OCI-LY1 (cell line): ENCODE measurements around the gene EWSR1.

Experiments used
- H2AFZ ChIP-seq: fragments of 200-600 bp; sonication (generic), shearing (Covaris generic); 2 replicates; pipeline ENCODE4 v1.6.0; 2014; ENCODE audit warnings: antibody characterized with exemption, mild to moderate bottlenecking, low read length
- H3F3A ChIP-seq: fragments of 200-600 bp; sonication (generic), shearing (Covaris generic); 2 replicates; pipeline ENCODE4 v1.6.0; 2014; ENCODE audit warnings: mild to moderate bottlenecking, antibody characterized with exemption, low read length, moderate library complexity; ENCODE audit not compliant: insufficient read depth
- H3K27ac ChIP-seq: fragments of 200-600 bp; sonication (generic); 2 replicates; pipeline ENCODE4 v1.5.1; 2014; ENCODE audit warnings: low read length, mixed run types, mild to moderate bottlenecking, low read depth; ENCODE audit not compliant: poor library complexity, severe bottlenecking
- H3K27me3 ChIP-seq: fragments of 200-600 bp; sonication (generic); 2 replicates; pipeline ENCODE4 v1.6.0; 2014; ENCODE audit warnings: antibody characterized with exemption, mild to moderate bottlenecking, low read length, moderate library complexity; ENCODE audit not compliant: insufficient read depth
- H3K36me3 ChIP-seq: fragments of 200-600 bp; sonication (generic); 2 replicates; pipeline ENCODE4 v1.6.1; 2014; ENCODE audit warnings: mild to moderate bottlenecking, antibody characterized with exemption, low read length, moderate library complexity, mixed read lengths; ENCODE audit not compliant: insufficient read depth
- H3K4me1 ChIP-seq: fragments of 200-600 bp; sonication (generic); 2 replicates; pipeline ENCODE4 v1.5.1; 2014; ENCODE audit warnings: mild to moderate bottlenecking, low read length, moderate library complexity; ENCODE audit not compliant: insufficient read depth, severe bottlenecking
- H3K4me2 ChIP-seq: fragments of 200-600 bp; sonication (generic), shearing (Covaris generic); 2 replicates; pipeline ENCODE4 v1.6.1; 2014; ENCODE audit warnings: low read length
- H3K4me3 ChIP-seq: fragments of 200-600 bp; sonication (generic); 2 replicates; pipeline ENCODE4 v1.5.1; 2014; ENCODE audit warnings: low read length, low read depth, mild to moderate bottlenecking, mixed read lengths; ENCODE audit not compliant: poor library complexity, severe bottlenecking
- H3K79me2 ChIP-seq: fragments of 200-600 bp; shearing (Covaris generic); 2 replicates; pipeline ENCODE4 v1.6.1; 2016; ENCODE audit warnings: mixed run types, low read length, mixed read lengths; ENCODE audit not compliant: insufficient read depth
- H3K9ac ChIP-seq: fragments of 200-600 bp; sonication (generic), shearing (Covaris generic); 2 replicates; pipeline ENCODE4 v1.6.1; 2014; ENCODE audit warnings: mild to moderate bottlenecking, low read length, mixed read lengths
- H3K9me2 ChIP-seq: fragments of 200-600 bp; sonication (generic), shearing (Covaris generic); 2 replicates; pipeline ENCODE4 v1.6.1; 2014; ENCODE audit warnings: low read depth, mild to moderate bottlenecking, low read length, mixed read lengths
- H3K9me3 ChIP-seq: fragments of 200-600 bp; shearing (Covaris generic); 2 replicates; pipeline ENCODE4 v1.6.1; 2014; ENCODE audit warnings: low read length, mixed read lengths
- H4K20me1 ChIP-seq: fragments of 200-600 bp; sonication (generic), shearing (Covaris generic); 2 replicates; pipeline ENCODE4 v1.6.0; 2016; ENCODE audit warnings: mild to moderate bottlenecking, low read length; ENCODE audit not compliant: insufficient read depth
- EZH2 ChIP-seq: fragments of 200-600 bp; sonication (generic), shearing (Covaris generic); IDR thresholded peaks from 2 replicates; pipeline ENCODE4 v1.8.0; 2017; ENCODE audit warnings: borderline replicate concordance, mixed run types, mild to moderate bottlenecking, antibody characterized with exemption, low read length, moderate library complexity, mixed read lengths
- TF ChIP-seq, protein P1 (sequence below): fragments of 200-600 bp; sonication (generic), shearing (Covaris generic); IDR thresholded peaks from 2 replicates; pipeline ENCODE4 v1.5.1; 2017; ENCODE audit warnings: mild to moderate bottlenecking, antibody characterized with exemption, low read length, moderate library complexity, mixed read lengths

EWSR1 gene

DNA sequence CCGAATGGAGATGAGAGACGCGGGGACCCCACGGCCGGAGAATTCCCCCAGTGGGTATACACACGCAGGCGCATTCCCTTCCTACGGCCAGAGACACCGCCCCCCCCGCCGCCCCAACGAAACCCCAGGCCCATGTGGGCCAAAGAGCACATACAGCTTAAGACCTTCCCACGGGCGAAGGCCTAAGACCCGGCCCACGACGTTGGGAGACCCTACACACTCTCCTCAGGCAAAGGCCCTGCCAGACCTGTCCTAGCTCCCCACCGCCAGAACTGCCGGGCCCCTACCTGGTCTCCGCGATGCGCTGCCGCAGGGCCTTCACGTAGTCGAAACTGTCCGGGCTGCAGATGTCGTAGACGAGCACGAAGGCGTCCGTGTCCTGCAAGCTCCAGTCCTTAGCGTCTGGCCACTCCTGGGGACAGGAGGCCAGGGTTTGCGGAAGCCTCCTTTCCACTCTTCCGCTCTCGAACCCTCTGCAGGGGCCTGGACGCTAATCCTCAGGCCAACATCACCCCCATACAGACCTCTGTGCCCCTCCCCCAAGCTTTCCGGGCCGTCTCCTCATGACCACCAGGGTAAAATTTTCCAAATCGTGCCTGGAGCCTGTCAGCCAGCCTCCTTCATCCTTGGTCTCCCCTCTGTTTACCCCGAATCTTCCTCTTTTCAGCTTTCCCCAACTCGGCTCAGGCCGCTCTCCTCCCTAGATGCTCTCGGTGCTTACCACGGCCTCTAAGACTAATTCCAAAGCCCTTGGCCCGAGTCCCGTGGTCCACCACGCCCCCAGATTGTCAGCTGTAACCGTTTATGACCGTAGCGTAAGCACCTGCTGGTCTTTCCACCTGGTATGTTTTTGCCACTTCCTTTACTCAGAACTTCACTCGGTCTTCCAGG is 45.8 kb downstream of the EWSR1 start:
- Histone ChIP-seq H3K79me2 (no peaks in the 10 kb centered on the region), H3K4me1 (no peaks in the 10 kb centered on the region), H3K4me3 (no peak overlapping the region), H3K36me3 (no peaks in the 10 kb centered on the region), H3K4me2 (no peak overlapping the region), H3K9me3 (no peaks in the 10 kb centered on the region), H3K27me3 (no peaks in the 10 kb centered on the region; the same call in 1 of the 2 replicates), H3F3A (no peaks in the 10 kb centered on the region), H3K27ac (no peak overlapping the region), H3K9ac (no peak overlapping the region), H3K9me2 (no peaks in the 10 kb centered on the region), H2AFZ (no peak overlapping the region), H4K20me1 (no peaks in the 10 kb centered on the region)
- TF ChIP-seq, protein P1, sequence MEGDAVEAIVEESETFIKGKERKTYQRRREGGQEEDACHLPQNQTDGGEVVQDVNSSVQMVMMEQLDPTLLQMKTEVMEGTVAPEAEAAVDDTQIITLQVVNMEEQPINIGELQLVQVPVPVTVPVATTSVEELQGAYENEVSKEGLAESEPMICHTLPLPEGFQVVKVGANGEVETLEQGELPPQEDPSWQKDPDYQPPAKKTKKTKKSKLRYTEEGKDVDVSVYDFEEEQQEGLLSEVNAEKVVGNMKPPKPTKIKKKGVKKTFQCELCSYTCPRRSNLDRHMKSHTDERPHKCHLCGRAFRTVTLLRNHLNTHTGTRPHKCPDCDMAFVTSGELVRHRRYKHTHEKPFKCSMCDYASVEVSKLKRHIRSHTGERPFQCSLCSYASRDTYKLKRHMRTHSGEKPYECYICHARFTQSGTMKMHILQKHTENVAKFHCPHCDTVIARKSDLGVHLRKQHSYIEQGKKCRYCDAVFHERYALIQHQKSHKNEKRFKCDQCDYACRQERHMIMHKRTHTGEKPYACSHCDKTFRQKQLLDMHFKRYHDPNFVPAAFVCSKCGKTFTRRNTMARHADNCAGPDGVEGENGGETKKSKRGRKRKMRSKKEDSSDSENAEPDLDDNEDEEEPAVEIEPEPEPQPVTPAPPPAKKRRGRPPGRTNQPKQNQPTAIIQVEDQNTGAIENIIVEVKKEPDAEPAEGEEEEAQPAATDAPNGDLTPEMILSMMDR, result no peak
- no peak for TF ChIP-seq EZH2

DNA sequence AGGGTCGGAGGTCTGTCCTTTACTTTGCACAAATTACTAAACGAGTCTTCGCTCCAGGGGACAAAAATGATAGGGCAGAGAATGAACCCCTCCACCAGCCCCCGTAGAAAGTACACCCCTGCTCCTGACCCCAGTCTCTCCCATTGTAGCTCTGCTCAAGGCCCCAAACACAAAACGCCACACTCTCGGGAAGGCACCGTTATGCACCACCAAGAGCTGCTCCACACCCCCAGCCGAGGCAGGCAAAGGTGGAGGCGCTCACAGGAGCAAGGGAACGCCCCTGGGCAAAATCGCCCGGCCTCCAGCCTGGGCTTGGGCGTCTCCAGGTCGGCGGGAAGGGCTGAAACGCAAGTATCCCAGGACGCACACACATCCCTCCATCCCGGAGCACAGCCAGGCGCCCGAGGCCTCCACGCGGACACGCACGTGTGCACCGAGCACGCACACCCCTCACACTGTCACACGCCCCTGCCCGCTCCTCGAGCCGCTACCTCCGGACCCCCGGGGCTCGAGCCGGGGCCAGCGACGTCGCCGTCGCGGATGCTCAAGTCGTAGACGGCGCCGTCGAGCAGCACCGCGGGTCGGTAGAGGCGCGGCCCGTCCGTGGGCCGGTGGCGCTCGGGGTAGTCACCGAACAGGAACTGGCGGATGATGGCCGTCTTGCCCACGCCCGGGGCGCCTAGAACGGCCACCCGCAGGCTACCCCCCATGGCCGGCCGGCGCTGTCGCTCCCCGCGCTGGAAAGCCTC is 46.6 kb downstream of the EWSR1 start:
- H4K20me1 ChIP-seq, result no peaks in the 10 kb centered on the region
- no peaks in the 10 kb centered on the region; the same call in 1 of the 2 replicates for H3K27me3 ChIP-seq
- H3K79me2 ChIP-seq, result no peaks in the 10 kb centered on the region
- no peaks in the 10 kb centered on the region for H3K36me3 ChIP-seq
- H3K4me3 ChIP-seq, result no peak overlapping the region
- no peak for TF ChIP-seq EZH2
- TF ChIP-seq, protein P1, result no peak
- no peak overlapping the region for H3K9ac ChIP-seq
- no peaks in the 10 kb centered on the region for H3K4me1 ChIP-seq
- H3K9me3 ChIP-seq, result no peaks in the 10 kb centered on the region
- H2AFZ ChIP-seq, result no peak overlapping the region
- no peak overlapping the region for H3K4me2 ChIP-seq
- H3K9me2 ChIP-seq, result no peaks in the 10 kb centered on the region
- H3F3A ChIP-seq, result no peaks in the 10 kb centered on the region
- no peak overlapping the region for H3K27ac ChIP-seq

DNA sequence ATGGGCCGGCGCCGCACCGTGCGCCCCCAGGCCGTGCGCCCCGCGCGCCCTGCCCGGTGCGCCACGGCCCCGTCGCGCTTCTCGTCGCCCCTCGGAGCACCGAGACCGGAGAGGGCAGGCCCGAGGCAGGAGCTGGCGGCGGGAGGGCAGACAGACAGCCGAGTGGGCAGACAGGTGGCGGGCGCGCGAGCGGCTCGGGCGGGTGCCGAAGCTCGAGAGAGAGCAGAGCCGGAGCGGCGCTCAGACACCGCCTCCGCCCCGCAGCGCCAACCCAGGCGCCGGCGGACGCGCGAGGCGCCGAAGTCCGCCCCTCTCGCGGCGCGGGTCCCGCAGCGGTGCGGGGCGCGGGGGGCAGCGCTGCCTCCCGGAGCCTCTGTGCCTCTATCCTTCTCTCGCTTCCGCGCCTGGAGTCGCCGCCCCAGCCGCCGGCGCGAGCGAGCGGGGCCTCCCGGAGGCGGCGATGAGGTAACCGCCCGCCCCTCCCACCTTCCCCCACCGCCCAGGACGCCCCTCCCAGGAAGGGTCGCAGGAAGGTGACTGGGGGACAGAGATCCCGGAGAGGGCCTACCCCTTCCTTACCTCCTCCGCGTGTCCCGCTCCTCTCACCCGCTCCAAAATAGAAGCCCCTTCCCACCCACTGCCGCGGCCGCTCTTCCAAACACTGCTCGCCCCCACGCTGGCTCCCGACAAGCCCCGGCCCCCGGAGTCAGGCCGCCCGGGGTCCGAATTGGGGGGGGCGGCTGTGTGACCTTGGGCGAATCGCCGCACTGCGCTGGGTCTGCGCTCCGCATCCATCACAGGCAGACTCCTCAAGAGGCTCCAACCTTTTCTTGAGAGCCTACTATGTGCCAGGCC is 47.4 kb downstream of the EWSR1 start, which contains the start of gene RASL10A:
TSS of gene RASL10A (minus strand) at position 412 of the 855 bp plus-strand sequence. CDS start 451 bp downstream, outside the sequence.
- no peak within 1 kb of the TSS for H3K9ac ChIP-seq

More for the DNA sequence above, 47.4 kb downstream of the EWSR1 start, which contains the start of gene RASL10A:
- Histone ChIP-seq H3K4me3 (no peak within 1 kb of the TSS), H3K9me3 (no peaks in the 10 kb centered on the region), H3K27me3 (no peaks in the 10 kb centered on the region; the same call in 1 of the 2 replicates), H3K4me1 (no peaks in the 10 kb centered on the region), H2AFZ (no peak within 1 kb of the TSS), H4K20me1 (no peaks in the 10 kb centered on the region), H3K36me3 (no peaks in the 10 kb centered on the region), H3K4me2 (no peak within 1 kb of the TSS; the same call in 1 of the 2 replicates), H3K9me2 (no peaks in the 10 kb centered on the region), H3K27ac (no peak within 1 kb of the TSS), H3F3A (no peaks in the 10 kb centered on the region), H3K79me2 (no peaks in the 10 kb centered on the region)
- TF ChIP-seq, protein P1, result no peak
- TF ChIP-seq EZH2, result no peak
